ENCODE measurements around the gene RIN3. TPM values are rescaled to one million over a fixed set of nuclear protein-coding genes. Genes with fewer than 3 reads are reported as not detected.

Gene RIN3
- total RNA-seq, 1 experiment from 2014 or later = 1.5 TPM

GRCh38 chr14:92600318-92601053 lies 86.9 kb downstream of the RIN3 start:
- Histone ChIP-seq H2BK12ac (ENCODE audit: insufficient read length, low read depth, low read length) (no peak overlapping the region), H3K4ac (ENCODE audit: low read depth, low read length) (no peak overlapping the region), H3K56ac (ENCODE audit: insufficient read length, low read depth, low read length) (no peak overlapping the region), H3K9ac (ENCODE audit: extremely low read depth, insufficient read length, low read length) (no peak overlapping the region), H3K23ac (ENCODE audit: insufficient read length, low read depth, low read length) (no peak overlapping the region), H2BK5ac (ENCODE audit: insufficient read length, low read length) (no peak overlapping the region), H3K27me3 (ENCODE audit: insufficient read depth, low read length) (no peaks in the 10 kb centered on the region), H2BK20ac (ENCODE audit: low read depth, low read length, poor library complexity, severe bottlenecking) (no peak overlapping the region), H3K79me1 (ENCODE audit: insufficient read depth, low read depth, low read length, poor library complexity, severe bottlenecking) (no peaks in the 10 kb centered on the region), H3K27ac (ENCODE audit: insufficient read length, low read depth, low read length) (no peak overlapping the region), H3K4me2 (ENCODE audit: insufficient read depth, insufficient read length, low read length) (no peak overlapping the region), H3K79me2 (ENCODE audit: insufficient read depth, low read length) (no peaks in the 10 kb centered on the region), H4K91ac (ENCODE audit: insufficient read length, low read depth, low read length) (no peak overlapping the region), H3K18ac (ENCODE audit: insufficient read length, low read depth, low read length) (no peak overlapping the region), H2AK5ac (ENCODE audit: insufficient read length, low read length) (no peak overlapping the region), H2BK15ac (ENCODE audit: low read depth, low read length) (no peak overlapping the region), H2AFZ (ENCODE audit: low read length) (no peak overlapping the region), H4K5ac (ENCODE audit: insufficient read length, low read depth, low read length) (no peak overlapping the region), H3K4me1 (ENCODE audit: insufficient read depth, low read length) (no peaks in the 10 kb centered on the region), H2BK120ac (ENCODE audit: low read depth, low read length, poor library complexity, severe bottlenecking) (no peak overlapping the region), H4K8ac (replicated peaks; ENCODE audit: insufficient read length, low read depth, low read length) (no peak overlapping the region), H3K23me2 (ENCODE audit: insufficient read length, low read depth, low read length, poor library complexity, severe bottlenecking) (no peaks in the 10 kb centered on the region), H3T11ph (ENCODE audit: low read length) (no peak overlapping the region), H3K14ac (ENCODE audit: insufficient read depth, low read length) (no peak overlapping the region), H3K9me3 (ENCODE audit: control insufficient read depth, low read depth, low read length) (no peaks in the 10 kb centered on the region), H4K20me1 (ENCODE audit: control insufficient read depth, insufficient read depth, insufficient read length) (no peaks in the 10 kb centered on the region)
- Mint-ChIP-seq H3K27me3 (ENCODE audit: low read depth) (peaks cover 4% of the 10 kb centered on the region; the same call in 1 of the 2 replicates), H3K27ac (no peak overlapping the region), H3K4me1 (0 out of 4 replicates have a peak, but pooled peaks cover 0 to 7% of the 10 kb centered on the region in 2 experiments), H3K36me3 (ENCODE audit: insufficient read depth in 1 of 3, low read depth in 3 of 3) (no peaks in the 10 kb centered on the region), H3K9me3 (no peaks in the 10 kb centered on the region), H3K4me3 (no peak overlapping the region)
- no CpG with 5 or more reads among the region's 15 CpGs for WGBS (ENCODE audit: extremely low coverage, insufficient read length, low lambda C conversion rate)
- no peak for DNase-seq
- TF ChIP-seq, protein P1, sequence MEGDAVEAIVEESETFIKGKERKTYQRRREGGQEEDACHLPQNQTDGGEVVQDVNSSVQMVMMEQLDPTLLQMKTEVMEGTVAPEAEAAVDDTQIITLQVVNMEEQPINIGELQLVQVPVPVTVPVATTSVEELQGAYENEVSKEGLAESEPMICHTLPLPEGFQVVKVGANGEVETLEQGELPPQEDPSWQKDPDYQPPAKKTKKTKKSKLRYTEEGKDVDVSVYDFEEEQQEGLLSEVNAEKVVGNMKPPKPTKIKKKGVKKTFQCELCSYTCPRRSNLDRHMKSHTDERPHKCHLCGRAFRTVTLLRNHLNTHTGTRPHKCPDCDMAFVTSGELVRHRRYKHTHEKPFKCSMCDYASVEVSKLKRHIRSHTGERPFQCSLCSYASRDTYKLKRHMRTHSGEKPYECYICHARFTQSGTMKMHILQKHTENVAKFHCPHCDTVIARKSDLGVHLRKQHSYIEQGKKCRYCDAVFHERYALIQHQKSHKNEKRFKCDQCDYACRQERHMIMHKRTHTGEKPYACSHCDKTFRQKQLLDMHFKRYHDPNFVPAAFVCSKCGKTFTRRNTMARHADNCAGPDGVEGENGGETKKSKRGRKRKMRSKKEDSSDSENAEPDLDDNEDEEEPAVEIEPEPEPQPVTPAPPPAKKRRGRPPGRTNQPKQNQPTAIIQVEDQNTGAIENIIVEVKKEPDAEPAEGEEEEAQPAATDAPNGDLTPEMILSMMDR (conservative IDR thresholded peaks at IDR 0.05) = no peak
